Muscle of back (tissue), 11 donors: ENCODE results near the gene FLYWCH1. TPM values are rescaled to one million over a fixed set of nuclear protein-coding genes. Genes with fewer than 3 reads are reported as not detected.

Source experiments
- DNase-seq, 3 donors: peaks; one replicate each; pipeline versions ENCODE4 v3.0.0 to v3.0.0-alpha.2; 2013
- polyA plus RNA-seq, 10 donors: library from polyadenylated mRNA; unstranded; fragments of 120-200 nt; gene quantifications; one replicate each; pipeline ENCODE4 v1.2.1, GENCODE V29; 2013; ENCODE audit not compliant: insufficient read length in 10 of 10

FLYWCH1 gene
- polyA plus RNA-seq, 10 donors: 10.7 to 25.3 (median 17.2) TPM

DNA sequence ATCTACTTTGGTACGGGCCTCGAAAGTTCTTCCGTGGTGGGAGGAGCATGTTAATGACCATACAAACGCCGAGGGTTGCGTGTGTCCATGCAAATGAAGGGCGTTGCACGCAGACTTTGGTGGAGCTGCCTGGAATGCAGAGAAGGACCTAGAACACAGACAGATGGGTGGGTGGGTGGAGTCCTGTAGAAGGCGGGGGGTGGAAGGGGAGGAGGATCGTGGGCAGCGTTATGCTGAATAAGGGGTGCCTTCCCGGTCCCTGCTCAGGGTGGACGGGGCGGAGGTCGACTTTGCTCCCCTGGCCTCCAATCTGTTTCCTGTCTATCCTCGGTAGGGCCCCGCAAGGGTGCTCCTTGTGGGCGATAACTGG, 56.6 kb downstream of the FLYWCH1 start:
- DNase-seq: no peak

DNA sequence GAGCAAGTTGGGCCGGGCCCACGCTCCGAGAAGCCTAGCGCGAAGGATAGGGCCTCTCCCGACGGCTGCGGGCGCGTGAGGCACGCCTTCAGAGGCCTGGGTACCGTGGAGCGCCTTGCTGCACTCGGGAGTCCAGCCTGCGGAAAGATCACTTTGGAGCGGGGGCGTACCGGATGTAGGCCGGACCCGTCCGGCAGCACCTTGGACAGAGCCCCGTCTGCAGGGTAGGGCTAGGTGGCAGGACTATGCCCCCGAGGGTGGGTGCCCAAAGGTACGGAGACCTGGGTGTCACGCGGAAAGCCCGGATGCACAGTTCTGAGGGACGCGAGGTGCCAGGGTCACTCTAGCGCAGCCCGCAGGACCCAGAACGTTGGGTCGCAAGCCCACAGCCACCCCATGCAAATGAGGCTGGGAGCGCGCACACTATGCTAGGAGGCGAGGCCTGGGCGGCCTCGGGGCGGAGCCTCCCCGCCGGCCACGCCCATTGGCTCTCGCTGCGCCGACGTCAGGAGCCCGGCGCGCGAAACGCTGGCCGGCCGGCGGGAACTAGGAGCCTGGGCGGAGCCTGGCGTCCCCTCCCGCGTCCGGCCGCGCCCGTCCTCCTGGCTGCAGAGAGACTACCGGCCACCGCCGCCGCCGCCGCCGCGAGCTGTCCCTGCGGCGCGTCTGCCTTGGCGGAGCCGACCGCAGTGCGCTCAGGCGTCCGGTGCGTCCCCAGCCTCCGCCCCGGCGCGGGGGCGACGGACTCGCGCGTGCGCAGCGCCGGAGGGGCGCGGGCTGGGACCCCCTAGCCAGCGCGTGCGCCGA, 57.2 kb downstream of the FLYWCH1 start, which contains the start of gene PAQR4:
TSS of gene PAQR4 (plus strand) at position 611 of the 807 bp plus-strand sequence. CDS start 327 bp downstream, outside the sequence.
- peak; percentile 84 to 97 (median 92) for DNase-seq

DNA sequence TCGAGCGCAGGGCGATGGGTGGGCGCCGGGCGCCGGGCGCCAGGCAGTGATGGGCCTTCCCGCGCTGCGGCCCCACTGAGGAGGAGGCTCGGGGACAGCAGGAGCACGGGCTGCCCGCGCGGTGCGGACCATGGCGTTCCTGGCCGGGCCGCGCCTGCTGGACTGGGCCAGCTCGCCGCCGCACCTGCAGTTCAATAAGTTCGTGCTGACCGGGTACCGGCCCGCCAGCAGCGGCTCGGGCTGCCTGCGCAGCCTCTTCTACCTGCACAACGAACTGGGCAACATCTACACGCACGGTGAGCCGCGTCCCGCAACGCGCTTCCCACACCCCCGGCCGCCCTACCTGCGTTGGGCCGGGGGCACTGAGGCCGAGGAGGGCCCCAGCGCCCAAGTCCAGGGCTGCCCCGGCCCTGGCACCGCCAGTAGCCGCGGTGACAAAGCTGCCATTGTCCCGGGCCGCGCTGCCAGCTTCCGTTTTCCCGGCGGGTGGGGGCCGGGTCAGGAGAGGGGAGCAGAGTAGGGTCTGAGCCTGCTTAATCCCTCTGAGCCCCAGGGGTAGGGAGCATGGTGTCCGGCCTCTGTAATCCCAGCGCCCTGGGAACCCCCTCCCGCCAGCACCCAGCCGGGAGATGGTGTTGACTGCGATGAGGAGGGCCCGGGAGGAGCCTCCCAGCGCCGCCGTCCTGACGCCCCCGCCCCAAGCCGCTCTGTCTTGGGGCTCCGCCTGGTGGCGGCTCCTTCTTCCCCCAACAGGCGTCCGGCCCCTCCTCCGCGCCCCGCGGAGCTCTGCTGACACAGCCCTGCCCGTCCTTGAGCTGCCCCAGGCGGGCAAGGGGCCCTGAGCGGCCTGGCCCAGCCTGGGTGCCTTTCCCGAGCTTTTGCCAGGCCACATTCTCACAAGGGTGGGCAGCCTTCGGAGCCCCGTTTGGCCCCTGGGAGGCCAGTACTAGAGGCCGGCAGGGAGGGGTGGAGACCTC, 58.1 kb downstream of the FLYWCH1 start:
- peak in 1 of 3 donors; percentile 60 for DNase-seq

DNA sequence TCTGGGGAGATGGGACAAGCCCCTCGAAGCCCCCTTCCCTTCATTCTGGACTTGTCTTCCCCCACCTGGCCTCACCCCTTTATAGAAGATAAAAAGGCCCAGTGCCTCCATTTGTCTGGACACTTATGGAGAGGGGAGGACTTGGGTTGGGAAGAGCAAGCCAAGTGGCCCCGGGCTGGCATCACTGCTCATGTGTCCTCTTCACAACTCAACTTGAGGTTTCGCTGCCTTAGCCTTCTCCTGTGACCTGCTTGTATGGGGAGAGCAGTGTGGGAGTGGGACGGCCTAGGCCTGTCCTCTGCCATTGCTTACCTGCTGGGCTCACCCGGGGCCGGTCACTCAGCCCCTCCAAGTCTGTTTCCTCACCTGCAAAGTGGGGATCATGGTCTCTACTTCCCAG, 58.8 kb downstream of the FLYWCH1 start:
- no peak for DNase-seq

DNA sequence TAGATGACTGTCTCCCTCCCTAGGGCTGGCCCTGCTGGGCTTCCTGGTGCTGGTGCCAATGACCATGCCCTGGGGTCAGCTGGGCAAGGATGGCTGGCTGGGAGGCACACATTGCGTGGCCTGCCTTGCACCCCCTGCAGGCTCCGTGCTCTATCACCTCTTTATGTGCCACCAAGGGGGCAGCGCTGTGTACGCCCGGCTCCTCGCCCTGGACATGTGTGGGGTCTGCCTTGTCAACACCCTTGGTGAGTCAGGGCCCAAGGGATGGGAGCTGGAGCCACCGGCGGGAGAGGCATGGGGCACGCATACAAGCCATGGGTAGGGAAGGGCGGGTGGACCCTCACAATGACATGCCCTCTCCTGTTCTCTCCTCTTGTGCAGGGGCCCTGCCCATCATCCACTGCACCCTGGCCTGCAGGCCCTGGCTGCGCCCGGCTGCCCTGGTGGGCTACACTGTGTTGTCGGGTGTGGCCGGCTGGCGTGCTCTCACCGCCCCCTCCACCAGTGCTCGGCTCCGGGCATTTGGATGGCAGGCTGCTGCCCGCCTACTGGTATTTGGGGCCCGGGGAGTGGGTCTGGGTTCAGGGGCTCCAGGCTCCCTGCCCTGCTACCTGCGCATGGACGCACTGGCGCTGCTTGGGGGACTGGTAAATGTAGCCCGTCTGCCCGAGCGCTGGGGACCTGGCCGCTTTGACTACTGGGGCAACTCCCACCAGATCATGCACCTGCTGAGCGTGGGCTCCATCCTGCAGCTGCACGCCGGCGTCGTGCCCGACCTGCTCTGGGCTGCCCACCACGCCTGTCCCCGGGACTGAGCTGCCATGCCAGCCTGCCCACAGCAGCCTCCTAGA, 59.6 kb downstream of the FLYWCH1 start:
- no peak for DNase-seq

DNA sequence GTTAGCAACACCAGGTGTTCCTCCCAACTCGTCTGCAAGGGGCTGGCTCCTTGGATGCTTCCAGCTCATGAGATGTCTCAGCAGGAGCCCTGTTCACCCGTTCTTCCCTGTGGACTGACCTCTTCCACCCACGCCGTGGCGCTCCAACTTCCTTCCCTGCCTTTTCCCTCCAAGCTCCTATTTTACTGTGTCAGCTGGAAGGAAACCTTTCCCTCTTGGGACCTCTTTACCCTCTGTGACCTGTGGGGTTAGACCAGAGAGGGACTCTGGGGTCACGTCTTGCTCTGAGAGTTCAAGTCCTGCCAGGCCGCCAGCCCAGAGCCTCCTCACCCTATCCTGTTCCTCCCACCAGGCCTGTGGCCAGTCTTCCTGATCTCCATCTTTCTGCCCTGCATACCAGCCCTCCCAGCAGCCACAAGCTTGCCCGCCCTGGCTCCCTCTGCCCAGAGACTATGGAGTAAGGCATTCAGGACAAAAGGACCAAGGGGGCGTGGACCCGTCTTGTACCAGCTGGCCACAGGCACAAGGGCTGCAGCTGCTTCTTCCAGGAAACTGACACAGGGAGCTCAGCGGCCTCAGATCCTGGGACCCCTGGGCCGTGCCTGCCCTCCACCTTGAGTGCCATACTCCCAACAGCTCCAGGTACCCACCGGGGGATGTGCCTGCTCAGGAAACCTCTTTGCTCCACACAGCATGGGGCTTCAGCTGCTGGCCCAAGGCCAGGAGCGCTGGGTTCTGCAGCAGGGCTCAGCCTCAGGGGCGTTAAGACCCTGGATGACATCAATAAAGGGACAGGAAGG, 60.5 kb downstream of the FLYWCH1 start:
- no peak for DNase-seq

DNA sequence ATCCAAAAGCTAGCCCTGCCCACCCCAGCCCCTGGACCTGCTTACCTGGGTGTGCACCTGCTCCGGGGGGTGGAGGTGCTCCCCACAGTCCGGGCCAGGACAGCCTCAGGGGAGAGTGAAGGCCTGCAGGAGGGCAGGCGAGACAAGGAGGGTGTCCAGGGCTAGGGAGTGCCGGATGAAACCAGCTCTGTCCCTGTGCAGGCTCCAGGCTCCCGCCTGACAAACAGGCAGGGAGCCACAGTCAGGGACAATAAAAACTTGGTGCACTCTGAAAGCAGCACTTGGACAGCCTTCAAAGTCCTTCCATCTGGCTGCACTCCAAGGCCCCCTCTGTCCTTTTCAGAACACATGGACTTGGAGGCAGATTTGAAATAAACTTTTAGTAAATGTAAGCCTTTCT, 61.4 kb downstream of the FLYWCH1 start:
- DNase-seq: no peak

DNA sequence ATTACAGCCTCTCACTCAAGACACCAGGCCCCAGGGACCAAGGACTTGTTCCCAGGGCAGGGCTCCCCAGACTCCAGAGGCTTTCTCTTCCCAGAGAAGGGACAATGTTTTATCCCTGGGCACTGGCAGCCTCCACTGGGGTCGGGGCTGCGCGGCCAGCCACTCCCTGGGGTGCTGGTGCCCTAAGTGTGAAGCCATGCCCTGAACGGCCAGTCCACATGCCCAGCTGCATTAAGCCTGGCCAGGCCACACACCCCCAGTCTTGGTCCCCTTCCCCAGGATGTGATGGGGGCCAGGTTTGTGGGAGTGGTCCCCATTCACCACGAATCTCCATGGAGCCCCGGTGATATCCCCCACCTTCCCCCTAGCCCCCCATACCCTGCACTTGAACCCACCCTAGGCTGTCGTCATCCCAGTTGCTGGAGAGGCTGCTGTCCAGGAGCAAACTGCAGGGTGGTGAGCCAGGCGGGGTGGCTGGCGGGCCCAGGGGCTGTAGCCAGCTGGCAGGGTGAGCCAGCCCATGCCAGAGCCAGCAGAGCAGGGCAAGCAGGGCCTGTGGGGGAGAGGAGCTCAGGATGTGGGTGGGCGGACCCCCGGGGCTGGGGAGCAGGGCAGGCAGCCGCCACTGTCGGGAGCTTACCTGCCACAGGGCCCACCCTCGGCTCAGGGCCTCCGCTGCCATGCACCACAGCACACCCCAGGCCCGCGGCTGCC, 62.0 kb downstream of the FLYWCH1 start:
- DNase-seq: no peak

DNA sequence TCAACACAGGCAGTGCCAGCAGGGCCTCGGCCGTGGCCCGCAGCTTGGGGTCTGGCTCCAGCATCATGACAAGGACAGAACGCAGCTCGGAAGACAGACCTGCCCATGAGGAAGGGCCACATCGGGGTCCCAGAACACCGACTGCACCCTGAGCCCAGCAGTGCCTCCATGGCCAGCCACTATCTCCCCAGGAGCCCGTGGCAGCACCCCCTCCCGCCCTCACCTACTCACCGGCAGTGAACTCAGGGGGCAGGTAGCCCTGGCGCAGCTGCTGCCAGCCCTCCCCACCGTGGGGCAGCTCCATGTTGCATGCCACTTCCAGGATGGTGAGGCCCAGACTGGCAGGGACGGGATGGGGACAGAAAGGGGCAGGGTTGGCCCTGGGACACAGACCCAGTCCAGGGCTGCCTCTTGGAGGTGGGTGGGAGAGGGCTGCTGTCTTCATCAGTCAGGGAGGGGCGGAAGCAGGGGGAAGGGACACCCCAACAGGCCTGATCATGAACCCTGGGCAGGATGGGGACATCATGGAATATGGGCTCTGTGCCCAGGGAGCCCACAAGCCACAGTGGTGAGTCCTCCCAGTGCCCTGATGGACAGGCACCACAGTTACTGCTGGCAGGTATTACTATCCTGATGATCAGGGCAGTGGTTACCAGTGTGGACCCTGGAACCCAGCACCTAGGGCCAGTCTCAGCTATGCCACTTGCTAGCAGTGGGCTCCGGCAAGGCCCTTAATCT, 62.8 kb downstream of the FLYWCH1 start:
- DNase-seq: no peak

DNA sequence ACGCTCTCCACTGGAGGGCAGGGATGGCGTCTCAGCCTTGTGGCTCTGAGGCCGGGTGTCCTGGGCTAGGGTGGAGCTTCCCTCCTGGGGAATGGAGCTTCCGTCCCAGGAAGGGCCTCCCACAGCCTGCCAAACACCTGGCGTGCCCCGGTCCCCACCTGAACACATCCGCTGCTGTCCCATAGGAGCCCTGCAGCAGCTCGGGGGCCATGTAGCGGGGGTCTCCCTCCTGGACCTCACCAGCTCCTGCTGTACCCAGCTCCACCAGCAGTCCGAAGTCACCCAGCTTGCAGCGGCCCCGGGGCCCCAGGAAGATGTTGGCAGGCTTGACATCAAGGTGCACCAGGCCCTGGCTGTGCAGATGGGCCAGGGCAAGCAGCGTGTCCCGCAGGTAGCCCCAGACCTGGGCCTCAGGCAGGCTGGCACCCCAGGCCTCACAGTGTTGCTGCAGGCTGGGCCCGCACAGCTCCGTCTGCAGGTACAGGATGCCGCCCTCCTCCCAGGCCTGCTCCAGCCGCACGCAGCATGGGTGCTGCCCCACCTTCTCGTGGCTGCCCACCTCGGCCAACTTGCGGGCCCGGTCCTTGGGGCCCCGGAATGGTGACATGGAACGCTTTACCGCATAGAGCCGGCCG, 63.5 kb downstream of the FLYWCH1 start:
- DNase-seq: no peak

DNA sequence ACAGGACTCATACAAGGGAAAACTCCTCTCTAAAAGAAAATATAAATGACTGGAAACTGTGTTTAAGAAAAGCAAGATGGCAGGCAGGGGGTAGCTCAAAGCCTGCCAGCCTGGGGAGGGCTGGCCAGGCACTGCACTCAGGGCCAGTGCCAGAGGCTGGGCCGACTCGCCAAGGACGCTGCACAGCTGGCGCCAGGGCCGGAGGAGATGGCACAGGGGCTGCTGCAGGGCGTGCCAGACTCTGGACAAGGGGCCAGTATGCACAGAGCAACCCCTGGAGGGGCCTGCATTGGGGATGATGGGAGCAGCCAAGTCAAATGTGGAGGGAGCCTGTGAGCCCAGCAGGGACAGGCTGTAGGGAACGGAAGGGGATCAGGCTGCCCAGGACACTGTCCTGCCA, 64.5 kb downstream of the FLYWCH1 start:
- no peak for DNase-seq

DNA sequence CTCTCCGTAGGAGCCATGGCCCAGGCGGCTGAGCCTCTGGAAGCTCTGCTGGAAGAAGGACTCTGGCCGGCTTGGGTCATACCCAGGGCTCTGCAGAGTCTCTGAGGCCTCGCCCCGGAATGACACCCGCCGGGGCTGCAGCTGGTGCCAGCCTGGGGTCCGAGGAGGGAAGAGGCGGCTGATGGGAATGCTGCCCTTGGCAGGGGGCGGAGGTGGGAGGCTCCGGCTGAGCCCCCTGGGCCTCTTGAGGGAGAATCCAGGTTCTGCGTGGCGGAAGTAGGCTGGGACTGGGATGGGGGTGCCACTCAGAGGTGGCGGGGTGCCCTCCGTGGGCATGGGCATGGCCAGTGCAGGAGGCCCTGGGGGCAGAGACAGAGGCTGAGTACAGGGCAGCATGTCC, 64.9 kb downstream of the FLYWCH1 start:
- no peak for DNase-seq

DNA sequence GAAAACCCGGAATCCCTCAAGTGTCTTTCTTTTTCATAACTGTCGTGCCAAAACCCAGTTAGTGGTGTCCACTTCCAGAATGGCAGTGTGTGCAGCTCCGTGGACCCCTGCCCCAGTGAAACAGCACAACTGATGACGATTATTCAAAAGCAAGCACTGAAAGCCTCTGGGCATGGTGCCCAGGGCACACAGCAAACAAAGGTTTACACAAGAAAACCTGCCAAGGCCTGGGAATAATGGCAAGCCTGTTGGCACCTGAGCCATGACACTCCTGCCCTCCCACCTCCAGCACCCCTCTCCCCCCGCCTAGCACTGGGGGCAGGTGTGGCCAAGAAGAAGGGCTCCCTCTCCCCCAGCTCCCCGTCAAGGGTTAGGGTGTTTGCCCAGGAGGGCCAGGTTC, 65.7 kb downstream of the FLYWCH1 start:
- no peak for DNase-seq

DNA sequence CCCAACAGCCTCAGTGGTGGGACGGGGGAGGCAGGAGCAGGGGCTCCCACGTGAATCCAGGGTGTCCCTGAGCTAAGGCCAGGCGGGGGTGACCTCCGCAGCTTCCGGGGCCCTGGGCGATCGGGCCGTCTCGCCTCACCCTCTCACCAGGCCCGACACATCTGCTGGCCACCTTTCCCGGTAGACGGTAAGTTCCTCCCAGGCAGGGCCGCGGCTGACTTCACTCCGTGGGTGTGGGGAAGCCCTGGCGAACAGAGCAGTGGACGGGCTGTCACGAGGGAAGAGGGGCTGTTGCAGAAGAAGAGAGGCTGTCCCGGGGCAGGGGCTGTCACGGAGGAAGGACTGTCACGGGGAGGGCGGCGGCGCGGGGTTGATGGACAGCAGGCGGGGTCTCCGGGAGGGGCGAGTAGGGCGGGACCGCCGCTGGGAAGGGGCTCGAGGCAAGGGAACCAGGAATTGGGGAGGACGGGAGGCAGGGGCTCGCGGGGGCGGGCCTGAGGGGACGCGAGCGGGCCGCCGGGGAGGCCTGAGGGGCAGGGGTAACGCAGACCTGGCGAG, 68.0 kb downstream of the FLYWCH1 start:
- DNase-seq: no peak

DNA sequence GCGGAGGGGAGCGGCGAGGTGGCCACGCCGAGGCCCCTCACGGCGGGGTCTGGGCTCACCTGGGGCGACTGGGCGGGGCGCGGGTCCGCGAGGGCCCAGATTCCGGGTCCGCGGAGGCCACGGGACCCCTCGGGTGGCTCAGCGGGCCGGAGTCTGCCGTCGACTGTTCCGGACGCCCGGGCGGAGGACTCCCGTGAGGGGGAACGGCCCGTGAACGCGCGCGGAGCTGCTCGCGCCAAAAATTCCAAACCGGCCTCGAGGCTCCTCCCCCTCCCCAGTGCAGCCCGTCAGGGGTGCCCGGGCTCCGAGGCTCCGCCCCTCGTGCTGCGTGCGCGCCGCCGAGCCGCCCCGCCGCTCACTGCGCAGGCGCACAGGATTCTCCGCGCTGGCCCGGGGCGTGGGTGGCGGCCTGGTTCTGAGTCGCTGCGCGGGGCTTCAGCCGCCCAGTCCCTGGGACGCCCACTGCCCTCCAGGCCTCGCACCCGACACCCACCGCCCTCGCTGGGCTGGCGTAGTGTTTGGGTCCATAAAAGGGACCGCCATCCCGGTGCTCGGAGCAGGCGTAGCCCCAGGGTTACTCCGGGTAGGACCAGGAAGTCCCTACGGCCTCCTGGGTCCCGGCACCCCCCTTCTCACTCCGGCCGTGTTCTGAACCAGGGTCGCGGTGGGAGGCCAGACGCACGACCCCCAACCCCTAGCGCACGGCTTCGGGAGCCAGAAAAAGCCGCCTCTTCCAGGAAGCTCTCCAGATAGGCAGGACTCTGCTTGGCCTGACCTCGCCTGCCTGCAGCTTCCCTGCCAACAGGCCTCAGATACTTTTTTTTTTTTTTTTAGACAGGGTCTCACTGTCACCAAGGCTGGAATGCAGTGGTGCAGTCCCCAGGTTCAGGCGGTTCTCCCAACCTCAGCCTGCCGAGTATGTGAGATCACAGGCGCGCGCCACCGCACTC, 68.8 kb downstream of the FLYWCH1 start, which contains the start of gene PKMYT1:
TSS of gene PKMYT1 (minus strand) at position 220 of the 950 bp plus-strand sequence. CDS start 789 bp downstream, outside the sequence.
- peak; percentile 90 to 97 (median 95) for DNase-seq

DNA sequence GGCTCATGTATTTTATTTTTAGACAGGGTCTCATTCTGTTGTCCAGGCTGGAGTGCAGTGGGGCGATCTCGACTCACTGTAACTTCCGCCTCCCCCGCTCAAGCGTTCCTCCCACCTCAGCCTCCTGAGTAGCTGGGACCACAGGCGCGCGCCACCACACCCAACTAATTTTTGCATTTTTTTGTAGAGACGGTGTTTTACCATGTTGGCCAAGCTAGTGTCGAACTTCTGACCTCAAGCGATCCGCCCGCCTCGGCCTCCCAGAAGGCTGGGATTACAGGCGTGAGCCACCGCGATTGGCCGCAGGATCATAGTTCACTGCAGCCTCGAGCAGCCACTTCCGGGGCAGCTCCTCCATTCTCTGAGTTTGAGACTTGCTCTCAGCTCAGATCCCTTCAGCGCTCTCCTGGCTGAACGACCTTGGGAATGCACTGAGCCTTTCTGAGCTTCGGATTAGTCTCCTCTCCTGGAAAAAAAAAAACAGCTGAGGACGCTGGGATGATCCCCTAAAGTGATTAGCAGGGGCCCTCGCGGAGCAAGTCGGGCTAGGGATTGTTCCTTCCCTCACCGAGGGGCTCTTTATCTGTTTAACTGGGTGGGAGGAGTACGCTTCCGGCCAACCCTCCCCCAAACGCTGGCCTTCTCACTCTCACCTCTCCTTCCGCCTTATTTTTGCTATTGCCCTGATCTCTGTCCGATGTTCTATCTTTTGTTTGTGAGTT, 69.6 kb downstream of the FLYWCH1 start:
- DNase-seq: no peak

DNA sequence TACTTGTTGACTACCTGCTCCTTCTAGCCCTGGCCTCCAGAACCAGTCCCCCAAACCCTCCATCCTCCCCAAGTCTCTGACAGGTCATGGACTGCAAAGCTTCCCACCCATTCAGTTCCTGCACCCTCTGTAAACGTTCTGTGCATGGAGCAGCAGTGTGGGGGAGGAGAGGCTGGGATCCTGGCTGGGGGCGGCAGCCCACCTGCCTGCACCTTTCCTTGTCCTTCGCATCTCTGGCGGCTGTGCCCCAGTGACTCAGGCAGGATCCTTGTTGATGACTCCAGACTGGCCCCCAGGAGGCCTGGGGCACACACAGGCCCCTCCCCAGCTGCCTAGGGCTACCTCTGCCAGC, 70.1 kb downstream of the FLYWCH1 start:
- no peak for DNase-seq
